Small intestine (tissue), 7 donors: Measurements from ENCODE around the gene AFAP1. TPM values are rescaled to one million over a fixed set of nuclear protein-coding genes. Genes with fewer than 3 reads are reported as not detected.

Experiments used
- DNase-seq, 2 donors: peaks; one replicate each; pipeline versions ENCODE4 v3.0.0 to v3.0.0-alpha.2; 2013
- FAIRE-seq: peaks from 2 replicates; lab custom pipeline; 2012; peaks lifted over from hg19 to GRCh38; lab: Jason Lieb, UNC
- H3K27ac ChIP-seq, 3 donors: one replicate each; pipeline ENCODE4 v1.5.1; 2013; ENCODE audit warnings: low read length in 2 of 3, mild to moderate bottlenecking in 2 of 3, control low read depth in 1 of 3, inconsistent platforms in 1 of 3, low read depth in 1 of 3, moderate library complexity in 1 of 3
- H3K27me3 ChIP-seq, 3 donors: one replicate each; pipeline ENCODE4 v1.6.1; 2013; ENCODE audit warnings: low read length in 3 of 3, inconsistent platforms in 1 of 3; ENCODE audit not compliant: control insufficient read depth in 3 of 3, insufficient read depth in 3 of 3
- H3K36me3 ChIP-seq, 3 donors: one replicate each; pipeline ENCODE4 v1.6.1; 2013; ENCODE audit warnings: low read length in 3 of 3, inconsistent platforms in 1 of 3, low read depth in 1 of 3, mild to moderate bottlenecking in 1 of 3, moderate library complexity in 1 of 3; ENCODE audit not compliant: control insufficient read depth in 3 of 3, insufficient read depth in 2 of 3
- H3K4me1 ChIP-seq, 3 donors: one replicate each; pipeline ENCODE4 v1.6.1; 2013; ENCODE audit warnings: low read length in 2 of 3, inconsistent platforms in 1 of 3, low read depth in 1 of 3, mild to moderate bottlenecking in 1 of 3, moderate library complexity in 1 of 3; ENCODE audit not compliant: control insufficient read depth in 3 of 3, insufficient read depth in 2 of 3
- H3K4me3 ChIP-seq, 3 donors: one replicate each; pipeline ENCODE4 v1.5.1; 2013; ENCODE audit warnings: low read length in 3 of 3, control low read depth in 1 of 3, inconsistent platforms in 1 of 3, low read depth in 1 of 3, mild to moderate bottlenecking in 1 of 3, moderate library complexity in 1 of 3
- H3K9me3 ChIP-seq, 2 donors: one replicate each; pipeline ENCODE4 v1.6.1; 2013; ENCODE audit warnings: low read depth in 1 of 2, low read length in 1 of 2; ENCODE audit not compliant: control insufficient read depth in 2 of 2, insufficient read depth in 1 of 2
- WGBS, 3 donors: extraction: QIAGEN DNeasy Blood & Tissue Kit; methylation state at CpG; one replicate each; pipeline ENCODE4 v1.1.7; 2013; 5-methylcytosine and 5-hydroxymethylcytosine counted together
- polyA plus RNA-seq, 4 donors: library from polyadenylated mRNA; stranded (reverse) in 3 of 4; unstranded in 1 of 4; fragments of 200-250 nt in 3 of 4; fragments of 120-200 nt in 1 of 4; gene quantifications; one replicate each; pipeline versions ENCODE4 v1.2.1 to v1.2.3, GENCODE V29; 2013
- donor health status: healthy with polysubstance abuse.
- donor health status: control.
- donor health status: control.
- donor health status: Bipolar disorder and iron deficiency.
- donor health status: healthy.

Gene AFAP1
- polyA plus RNA-seq, 4 donors, result 2.2 to 14.0 (median 6.7) TPM

DNA sequence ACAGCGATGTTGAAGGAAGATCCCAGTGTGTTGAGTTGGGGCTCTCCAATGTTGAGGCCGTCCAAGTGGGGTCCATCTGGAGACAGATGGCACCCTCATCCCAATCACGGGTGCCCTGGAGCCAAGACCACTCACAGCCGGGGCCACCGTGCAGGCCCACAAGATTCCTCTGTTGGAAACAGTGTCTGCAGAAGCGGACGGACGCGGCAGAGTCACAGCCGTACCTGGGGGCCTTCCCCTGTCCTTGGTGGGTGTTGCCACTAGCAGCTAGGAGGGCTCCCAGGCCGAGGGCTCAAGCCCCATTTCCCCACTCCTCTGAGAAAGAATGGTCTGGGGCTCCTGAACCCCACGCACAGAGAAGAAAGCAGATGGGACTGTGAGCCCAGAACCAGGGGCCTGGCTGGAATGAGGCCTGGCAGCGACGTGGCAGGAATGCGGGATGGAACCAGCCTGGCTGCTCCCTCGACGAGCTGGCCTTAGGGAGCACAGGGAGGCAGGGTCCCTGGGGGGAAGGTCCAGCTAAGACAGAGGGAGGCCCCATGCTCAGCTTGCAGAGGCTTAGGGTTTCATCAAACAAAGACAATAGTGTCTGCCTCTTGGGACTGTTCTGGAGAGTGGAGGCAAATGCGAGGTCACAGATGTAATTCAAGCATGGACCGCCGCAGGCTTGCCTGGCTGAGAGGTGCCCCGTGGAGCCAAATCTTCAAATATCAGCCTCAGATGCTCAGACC lies 228.9 kb downstream of the AFAP1 start:
- H3K36me3 ChIP-seq, result peaks cover 0 to 5% (median 0%) of the 10 kb centered on the region in 3 donors
- H3K4me3 ChIP-seq, result no peak overlapping the region
- H3K27ac ChIP-seq, result no peak overlapping the region
- 89 to 90% (median 89%) methylated on average over 21 of the region's 21 CpGs for WGBS, 3 donors
- DNase-seq, result no peak
- no peaks in the 10 kb centered on the region for H3K4me1 ChIP-seq
- peaks cover 0 to 6% of the 10 kb centered on the region in 2 donors for H3K9me3 ChIP-seq
- FAIRE-seq, result no peak
- H3K27me3 ChIP-seq, result no peaks in the 10 kb centered on the region

DNA sequence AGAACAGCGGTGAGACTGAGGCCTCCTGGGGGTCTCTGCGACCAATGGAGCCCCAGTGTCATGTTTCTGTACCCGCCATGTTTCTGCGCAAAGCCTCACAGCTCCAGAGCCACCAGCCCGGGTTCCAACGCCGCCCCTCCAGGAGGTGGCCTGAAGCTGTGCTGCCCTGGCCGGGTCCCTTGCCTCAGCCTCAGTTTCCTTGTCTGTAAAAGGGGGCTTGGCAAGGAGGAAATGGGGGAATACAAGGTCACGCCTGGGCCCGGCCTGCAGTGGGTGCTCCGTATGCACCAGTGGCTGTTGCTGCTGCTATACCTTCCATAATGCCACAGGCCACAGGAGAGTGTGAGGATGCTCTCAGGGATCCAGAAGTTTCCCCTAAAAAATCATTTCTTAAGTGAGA lies 229.5 kb downstream of the AFAP1 start:
- no peaks in the 10 kb centered on the region for H3K27me3 ChIP-seq
- no peak overlapping the region for H3K4me3 ChIP-seq
- H3K27ac ChIP-seq, result no peak overlapping the region
- DNase-seq, result no peak
- H3K9me3 ChIP-seq, result peaks cover 0 to 6% of the 10 kb centered on the region in 2 donors
- no peak for FAIRE-seq
- H3K36me3 ChIP-seq, result peaks cover 0 to 5% (median 0%) of the 10 kb centered on the region in 3 donors
- WGBS, 3 donors, result 80 to 92% (median 87%) methylated on average over 11 of the region's 11 CpGs
- no peaks in the 10 kb centered on the region for H3K4me1 ChIP-seq

DNA sequence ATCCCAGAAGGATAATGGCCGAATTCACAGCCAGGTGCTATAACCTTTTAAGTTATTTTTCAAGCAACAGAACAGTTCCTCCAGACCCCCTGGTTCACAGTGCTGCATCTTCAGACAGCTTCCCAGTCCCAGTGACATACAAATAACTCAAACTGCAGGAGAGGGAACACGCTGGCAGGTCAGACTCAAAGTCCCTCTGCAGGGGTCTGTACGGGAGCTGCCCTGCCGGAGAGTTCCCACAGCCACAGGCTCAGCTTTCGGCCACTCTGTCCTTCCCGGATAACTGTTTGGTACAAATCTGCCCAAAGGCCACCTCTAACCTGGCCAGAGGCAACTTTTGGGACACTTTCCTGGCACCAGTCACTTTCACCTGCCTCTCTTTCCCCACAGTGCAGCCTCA lies 230.2 kb downstream of the AFAP1 start:
- no peak for DNase-seq

DNA sequence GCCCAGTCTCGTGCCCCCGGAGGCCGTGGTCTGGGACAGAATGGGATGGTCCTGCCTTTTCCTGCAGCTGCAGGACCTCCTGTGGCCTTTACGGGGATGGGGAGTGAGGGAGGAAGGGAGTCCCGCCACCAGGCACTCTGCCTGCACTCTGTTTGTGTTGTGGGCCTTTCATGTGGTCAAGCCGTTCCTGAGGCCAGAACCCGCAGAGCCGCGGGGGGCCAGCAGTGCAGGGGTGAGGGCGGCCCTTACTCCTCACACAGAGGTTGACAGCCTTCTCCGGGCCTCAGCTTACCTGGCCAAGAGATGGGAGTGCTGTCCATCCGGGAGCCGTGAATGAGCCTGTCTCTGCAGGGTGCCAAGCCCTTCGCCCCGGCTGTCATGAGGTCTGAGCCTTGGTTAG lies 230.7 kb downstream of the AFAP1 start:
- H3K27me3 ChIP-seq, result no peaks in the 10 kb centered on the region
- 55 to 71% (median 60%) methylated on average over 15 of the region's 15 CpGs for WGBS, 3 donors
- peaks cover 0 to 3% (median 0%) of the 10 kb centered on the region in 3 donors for H3K36me3 ChIP-seq
- DNase-seq (no peak), FAIRE-seq (no peak)
- no peaks in the 10 kb centered on the region for H3K4me1 ChIP-seq
- no peak overlapping the region for H3K4me3 ChIP-seq
- no peak overlapping the region for H3K27ac ChIP-seq
- H3K9me3 ChIP-seq, result peaks cover 0 to 2% of the 10 kb centered on the region in 2 donors

More for the DNA sequence above, 230.2 kb downstream of the AFAP1 start:
- Histone ChIP-seq H3K4me1 (no peaks in the 10 kb centered on the region), H3K9me3 (peaks cover 0 to 6% of the 10 kb centered on the region in 2 donors), H3K27me3 (no peaks in the 10 kb centered on the region), H3K27ac (no peak overlapping the region), H3K36me3 (peaks cover 0 to 5% (median 0%) of the 10 kb centered on the region in 3 donors), H3K4me3 (no peak overlapping the region)
- WGBS, 3 donors, result 82 to 89% (median 85%) methylated on average over 6 of the region's 6 CpGs
- no peak for FAIRE-seq

Other genes with a start within 250 kb of the AFAP1 start
- gene ABLIM2, start 219.0 kb upstream of the AFAP1 start, polyA plus RNA-seq, result 10 to 100 TPM in 1 of 4 donors, 1 to 10 TPM in 3; 1.1 to 12.7 (median 4.4) TPM